Endothelial cell (in vitro differentiated cells): ENCODE measurements around the gene NMNAT1. TPM values are rescaled to one million over a fixed set of nuclear protein-coding genes. Genes with fewer than 3 reads are reported as not detected.

Experiments
- DNase-seq: peaks from one replicate; pipeline ENCODE4 v3.0.0; 2021; ENCODE audit warnings: low spot score
- H3K27ac Mint-ChIP-seq: one replicate; pipeline ENCODE4 v1.8.0; 2021; ENCODE audit warnings: mixed read lengths, inconsistent platforms; ENCODE audit not compliant: unreplicated experiment
- H3K27me3 Mint-ChIP-seq: one replicate; pipeline ENCODE4 v1.8.0; 2021; ENCODE audit warnings: mild to moderate bottlenecking, moderate library complexity, mixed read lengths, inconsistent platforms; ENCODE audit not compliant: unreplicated experiment
- H3K36me3 Mint-ChIP-seq: one replicate; pipeline ENCODE4 v1.8.0; 2021; ENCODE audit warnings: mild to moderate bottlenecking, low read depth, mixed read lengths, inconsistent platforms; ENCODE audit not compliant: unreplicated experiment
- H3K4me1 Mint-ChIP-seq: one replicate; pipeline ENCODE4 v1.8.0; 2021; ENCODE audit warnings: mild to moderate bottlenecking, mixed read lengths, inconsistent platforms; ENCODE audit not compliant: unreplicated experiment
- H3K4me3 Mint-ChIP-seq: one replicate; pipeline ENCODE4 v1.8.0; 2021; ENCODE audit warnings: mild to moderate bottlenecking, mixed read lengths, inconsistent platforms; ENCODE audit not compliant: unreplicated experiment
- H3K9me3 Mint-ChIP-seq: one replicate; pipeline ENCODE4 v1.8.0; 2021; ENCODE audit warnings: mixed read lengths, inconsistent platforms; ENCODE audit not compliant: unreplicated experiment
- CTCF ChIP-seq: fragments of 200-600 bp; sonication (generic); IDR thresholded peaks from one replicate; pipeline ENCODE4 v1.5.0; 2021; ENCODE audit warnings: antibody characterized with exemption; ENCODE audit not compliant: unreplicated experiment
- total RNA-seq: library from RNA; stranded (reverse); fragmentation: NEBNext Ultra II Directional; extraction: Animal tissue kit (Norgen Biotek cat#: 25700); gene quantifications from one replicate; pipeline ENCODE4 v1.2.1, GENCODE V29; 2021; ENCODE audit not compliant: unreplicated experiment

NMNAT1 gene
- total RNA-seq, 1 donor from 2014 or later, result 15.9 TPM

- peaks cover 4% of the 10 kb centered on the region for H3K27me3 Mint-ChIP-seq
- no peaks in the 10 kb centered on the region for H3K9me3 Mint-ChIP-seq
- peaks cover 15% of the 10 kb centered on the region for H3K4me1 Mint-ChIP-seq
- H3K4me3 Mint-ChIP-seq, result no peak overlapping the region
- no peak for TF ChIP-seq CTCF
- no peaks in the 10 kb centered on the region for H3K36me3 Mint-ChIP-seq
- H3K27ac Mint-ChIP-seq, result no peak overlapping the region
- no peak for DNase-seq
Measured at GRCh38 chr1:9946315-9946714, 3.0 kb downstream of the NMNAT1 start.

- TF ChIP-seq CTCF, result no peak
- Mint-ChIP-seq H3K4me3 (no peak overlapping the region), H3K36me3 (no peaks in the 10 kb centered on the region), H3K4me1 (no peaks in the 10 kb centered on the region), H3K9me3 (no peaks in the 10 kb centered on the region), H3K27me3 (no peaks in the 10 kb centered on the region), H3K27ac (no peak overlapping the region)
- DNase-seq, result no peak
Measured at GRCh38 chr1:9957726-9958125, 14.5 kb downstream of the NMNAT1 start.

- Mint-ChIP-seq H3K4me1 (no peaks in the 10 kb centered on the region), H3K27ac (no peak overlapping the region), H3K9me3 (no peaks in the 10 kb centered on the region), H3K36me3 (no peaks in the 10 kb centered on the region), H3K27me3 (no peaks in the 10 kb centered on the region), H3K4me3 (no peak overlapping the region)
- no peak for TF ChIP-seq CTCF
- no peak for DNase-seq
Measured at GRCh38 chr1:9960011-9960410, 16.7 kb downstream of the NMNAT1 start.

GRCh38 chr1:9960706-9961562 lies 17.7 kb downstream of the NMNAT1 start:
- Mint-ChIP-seq H3K4me3 (no peak overlapping the region), H3K27ac (no peak overlapping the region), H3K4me1 (no peaks in the 10 kb centered on the region), H3K36me3 (no peaks in the 10 kb centered on the region), H3K27me3 (no peaks in the 10 kb centered on the region), H3K9me3 (no peaks in the 10 kb centered on the region)
- no peak for DNase-seq
- TF ChIP-seq CTCF, result no peak

GRCh38 chr1:9984253-9984652 lies 41.0 kb downstream of the NMNAT1 start:
- H3K36me3 Mint-ChIP-seq, result peaks cover 8% of the 10 kb centered on the region
- peaks cover 2% of the 10 kb centered on the region for H3K27me3 Mint-ChIP-seq
- no peaks in the 10 kb centered on the region for H3K4me1 Mint-ChIP-seq
- H3K27ac Mint-ChIP-seq, result no peak overlapping the region
- H3K9me3 Mint-ChIP-seq, result no peaks in the 10 kb centered on the region
- no peak for DNase-seq
- no peak overlapping the region for H3K4me3 Mint-ChIP-seq
- no peak for TF ChIP-seq CTCF
